Activated CD8-positive, alpha-beta T cell treated with anti-CD3 and anti-CD28 coated beads for 36 hours (primary cell): Measurements from ENCODE around the gene CCNA2. TPM values are rescaled to one million over a fixed set of nuclear protein-coding genes. Genes with fewer than 3 reads are reported as not detected.

ENCODE experiments used
- ATAC-seq: fragments of 200-7000 bp; cut with Tn5 transposase; one replicate; pipeline ENCODE4 v1.10.0; 2021; ENCODE audit warnings: mild to moderate bottlenecking, moderate library complexity
- CTCF ChIA-PET: fragments of 350-600 bp; sonication (Branson Sonifier 250); formaldehyde crosslinking; loops from one replicate; lab custom pipeline; 2021; ENCODE audit warnings: antibody characterized with exemption; lab: Charles Lee
- POLR2A ChIA-PET: fragments of 350-600 bp; sonication (Branson Sonifier 250); formaldehyde crosslinking; loops from one replicate; lab custom pipeline; 2021; ENCODE audit warnings: antibody characterized with exemption; lab: Charles Lee
- DNase-seq: peaks from one replicate; pipeline ENCODE4 v3.0.0-alpha.2; 2020
- H3K27ac Mint-ChIP-seq: one replicate; pipeline ENCODE4 v1.8.0; 2021; ENCODE audit warnings: mild to moderate bottlenecking, mixed read lengths
- H3K27me3 Mint-ChIP-seq: one replicate; pipeline ENCODE4 v1.8.0; 2021; ENCODE audit warnings: mixed read lengths
- H3K36me3 Mint-ChIP-seq: one replicate; pipeline ENCODE4 v1.8.0; 2021; ENCODE audit warnings: low read depth, mixed read lengths
- H3K4me1 Mint-ChIP-seq: one replicate; pipeline ENCODE4 v1.8.0; 2021; ENCODE audit warnings: low read depth, mixed read lengths
- H3K4me3 Mint-ChIP-seq: one replicate; pipeline ENCODE4 v1.8.0; 2021; ENCODE audit warnings: mild to moderate bottlenecking, moderate library complexity, mixed read lengths
- H3K9me3 Mint-ChIP-seq: one replicate; pipeline ENCODE4 v1.8.0; 2021; ENCODE audit warnings: mixed read lengths
- intact Hi-C: fragments of 100-400 bp; cut with micrococcal nuclease; formaldehyde crosslinking; loops from one replicate; pipeline ENCODE4 v1.10.0; 2022
- total RNA-seq, 2 experiments: library from RNA; stranded (reverse); gene quantifications; one replicate each; pipeline ENCODE4 v1.2.3, GENCODE V29; 2021
- TF ChIP-seq, protein P1 (sequence below): fragments of 200-600 bp; IDR thresholded peaks from one replicate; pipeline ENCODE4 v1.8.0; 2022; ENCODE audit warnings: antibody characterized with exemption, mild to moderate bottlenecking

Gene CCNA2
- total RNA-seq, 2 experiments from 2014 or later: 102 to 105 TPM

DNA sequence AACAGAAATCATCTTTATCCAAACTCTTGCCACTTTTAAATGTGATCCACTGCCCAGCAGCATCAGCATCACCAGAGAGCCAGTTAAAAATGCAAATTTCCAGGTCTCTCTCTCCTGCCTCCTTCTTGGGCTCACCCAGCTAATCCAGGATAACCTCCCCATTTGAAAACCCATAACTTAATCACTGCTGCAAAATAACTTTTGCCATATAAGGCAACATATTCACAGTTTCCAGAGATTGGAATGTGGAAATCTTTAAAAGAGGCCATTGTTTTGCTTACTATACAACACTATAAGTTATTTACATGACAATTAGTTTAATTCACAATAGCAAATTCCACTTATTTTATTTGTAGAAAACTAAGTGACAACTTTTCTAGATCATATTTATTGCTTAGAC, 27.4 kb downstream of the CCNA2 start:
- ATAC-seq (no peak), DNase-seq (no peak)
- TF ChIP-seq, protein P1, sequence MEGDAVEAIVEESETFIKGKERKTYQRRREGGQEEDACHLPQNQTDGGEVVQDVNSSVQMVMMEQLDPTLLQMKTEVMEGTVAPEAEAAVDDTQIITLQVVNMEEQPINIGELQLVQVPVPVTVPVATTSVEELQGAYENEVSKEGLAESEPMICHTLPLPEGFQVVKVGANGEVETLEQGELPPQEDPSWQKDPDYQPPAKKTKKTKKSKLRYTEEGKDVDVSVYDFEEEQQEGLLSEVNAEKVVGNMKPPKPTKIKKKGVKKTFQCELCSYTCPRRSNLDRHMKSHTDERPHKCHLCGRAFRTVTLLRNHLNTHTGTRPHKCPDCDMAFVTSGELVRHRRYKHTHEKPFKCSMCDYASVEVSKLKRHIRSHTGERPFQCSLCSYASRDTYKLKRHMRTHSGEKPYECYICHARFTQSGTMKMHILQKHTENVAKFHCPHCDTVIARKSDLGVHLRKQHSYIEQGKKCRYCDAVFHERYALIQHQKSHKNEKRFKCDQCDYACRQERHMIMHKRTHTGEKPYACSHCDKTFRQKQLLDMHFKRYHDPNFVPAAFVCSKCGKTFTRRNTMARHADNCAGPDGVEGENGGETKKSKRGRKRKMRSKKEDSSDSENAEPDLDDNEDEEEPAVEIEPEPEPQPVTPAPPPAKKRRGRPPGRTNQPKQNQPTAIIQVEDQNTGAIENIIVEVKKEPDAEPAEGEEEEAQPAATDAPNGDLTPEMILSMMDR: no peak
- intact Hi-C loops: no loop called here
- H3K36me3 Mint-ChIP-seq: no peaks in the 10 kb centered on the region
- H3K4me3 Mint-ChIP-seq: no peak overlapping the region
- no peak overlapping the region for H3K27ac Mint-ChIP-seq
- CTCF ChIA-PET: interaction anchor here (1.6 kb wide), 1 partner anchor 26 kb away, joined by 3 read pairs; no protein-coding TSS in a partner anchor
- H3K27me3 Mint-ChIP-seq: peaks cover 11% of the 10 kb centered on the region
- H3K4me1 Mint-ChIP-seq: peaks cover 31% of the 10 kb centered on the region
- POLR2A ChIA-PET: no interaction called here
- no peaks in the 10 kb centered on the region for H3K9me3 Mint-ChIP-seq

DNA sequence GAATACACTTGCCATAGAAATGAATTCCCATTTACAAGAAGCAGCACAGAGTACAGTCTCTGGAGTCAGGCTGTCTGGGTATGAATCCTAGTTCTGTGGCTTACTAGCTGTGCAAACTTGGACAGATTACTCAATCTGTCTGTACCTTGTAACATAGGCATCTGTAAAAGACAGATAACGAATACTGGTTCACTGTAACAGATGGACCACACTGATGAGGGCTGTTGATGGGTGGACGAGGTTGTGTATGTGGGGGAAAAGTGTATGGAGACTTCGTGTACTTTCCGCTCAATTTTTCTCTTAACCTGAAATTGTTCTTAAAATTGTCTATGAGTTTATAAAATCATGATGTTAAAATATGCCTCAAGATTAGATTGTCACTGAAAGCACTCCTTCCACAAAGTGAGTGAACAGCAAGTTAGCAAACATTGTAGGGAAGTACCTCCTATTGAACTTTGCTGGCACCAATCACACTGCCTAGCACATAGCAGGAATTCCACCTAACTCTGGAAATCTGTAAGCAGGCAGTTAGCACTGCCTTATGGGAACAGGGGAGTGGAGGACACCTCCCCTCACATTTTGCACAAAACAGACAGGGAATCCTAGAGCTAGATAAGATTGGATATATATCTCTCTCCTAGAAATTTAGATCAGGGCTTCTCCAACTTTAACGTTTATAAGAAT, 29.0 kb downstream of the CCNA2 start:
- H3K27me3 Mint-ChIP-seq: peaks cover 11% of the 10 kb centered on the region

DNA sequence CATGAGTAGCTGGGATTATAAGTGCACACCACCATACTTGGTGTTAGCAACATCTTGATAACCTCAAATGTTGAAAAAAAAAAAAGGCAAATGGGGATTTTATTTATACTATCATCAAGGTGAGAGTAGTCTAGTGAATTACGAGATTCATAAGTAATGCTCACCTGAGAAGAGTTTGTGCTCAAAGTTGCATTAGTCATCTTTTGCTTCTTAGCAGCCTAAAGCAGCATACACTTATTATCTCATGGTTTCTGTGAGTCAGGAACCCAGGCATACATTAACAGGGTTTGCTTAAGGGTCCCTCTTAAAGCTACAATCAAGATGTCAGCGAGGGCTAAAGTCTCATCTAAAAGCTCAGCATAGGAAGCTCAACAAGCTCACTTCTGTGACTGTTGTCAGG, 30.7 kb downstream of the CCNA2 start:
- ChIA-PET CTCF (no interaction called here), POLR2A (interaction anchor here (1.0 kb wide), 1 partner anchor 11 kb away, joined by 4 read pairs; no protein-coding TSS in a partner anchor)
- peaks cover 23% of the 10 kb centered on the region for H3K27me3 Mint-ChIP-seq

More for the DNA sequence above, 29.0 kb downstream of the CCNA2 start:
- intact Hi-C loops: no loop called here
- CTCF ChIA-PET: interaction anchor here (0.6 kb wide), 1 partner anchor 98 kb away, joined by 3 read pairs; the partner anchor contains the start of gene ANXA5
- Mint-ChIP-seq H3K36me3 (no peaks in the 10 kb centered on the region), H3K4me1 (peaks cover 18% of the 10 kb centered on the region), H3K9me3 (no peaks in the 10 kb centered on the region), H3K27ac (no peak overlapping the region), H3K4me3 (no peak overlapping the region)
- DNase-seq: no peak
- no peak for ATAC-seq
- TF ChIP-seq, protein P1: no peak
- POLR2A ChIA-PET: no interaction called here

DNA sequence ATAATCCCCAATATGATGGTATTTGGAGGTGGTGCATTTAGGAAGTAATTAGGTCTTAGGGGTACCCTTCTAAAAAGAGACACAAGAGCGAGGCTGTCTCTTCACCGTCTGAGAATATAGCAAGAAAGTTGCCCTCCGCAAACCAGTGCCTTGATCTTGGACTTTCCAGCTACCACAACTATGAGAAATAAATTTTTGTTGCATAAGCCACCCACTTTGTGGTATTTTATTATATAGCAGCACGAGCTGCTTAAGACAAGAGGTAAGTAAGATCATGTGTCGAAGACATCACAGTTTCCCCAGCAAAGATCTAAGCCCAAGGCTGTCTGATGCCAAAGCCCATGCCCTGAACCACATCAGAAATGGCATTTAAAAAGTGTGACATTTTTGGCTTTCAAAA, 32.2 kb downstream of the CCNA2 start:
- TF ChIP-seq, protein P1: no peak
- Mint-ChIP-seq H3K27me3 (peaks cover 25% of the 10 kb centered on the region), H3K27ac (no peak overlapping the region), H3K4me3 (no peak overlapping the region), H3K36me3 (no peaks in the 10 kb centered on the region), H3K4me1 (peaks cover 14% of the 10 kb centered on the region), H3K9me3 (no peaks in the 10 kb centered on the region)
- no peak for DNase-seq
- ChIA-PET POLR2A (no interaction called here), CTCF (no interaction called here)
- intact Hi-C loops: no loop called here
- ATAC-seq: no peak

More for the DNA sequence above, 30.7 kb downstream of the CCNA2 start:
- no peak overlapping the region for H3K4me3 Mint-ChIP-seq
- TF ChIP-seq, protein P1: no peak
- DNase-seq (no peak), ATAC-seq (no peak)
- H3K36me3 Mint-ChIP-seq: no peaks in the 10 kb centered on the region
- no peaks in the 10 kb centered on the region for H3K9me3 Mint-ChIP-seq
- no peak overlapping the region for H3K27ac Mint-ChIP-seq
- peaks cover 14% of the 10 kb centered on the region for H3K4me1 Mint-ChIP-seq
- intact Hi-C loops: no loop called here

DNA sequence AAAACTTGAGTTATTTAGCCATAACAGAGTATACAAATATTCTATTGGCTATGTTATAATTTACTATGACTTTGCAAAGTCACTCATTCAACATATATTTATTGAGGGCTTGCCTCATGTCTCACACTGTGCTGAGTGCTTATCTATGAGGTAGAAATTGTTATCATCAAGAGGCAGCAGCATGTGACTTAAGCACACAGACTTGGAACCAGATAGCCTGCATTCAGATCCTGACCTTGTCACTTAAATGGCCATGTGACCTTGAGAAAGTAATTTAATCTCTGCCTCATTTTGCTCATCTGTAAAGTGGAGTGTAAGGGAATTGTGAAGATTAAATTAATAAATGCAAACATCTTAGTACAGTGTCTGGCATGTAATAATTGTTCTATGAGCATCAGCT, 32.7 kb downstream of the CCNA2 start:
- intact Hi-C loops: no loop called here
- Mint-ChIP-seq H3K36me3 (no peaks in the 10 kb centered on the region), H3K4me3 (no peak overlapping the region), H3K27ac (no peak overlapping the region), H3K4me1 (peaks cover 12% of the 10 kb centered on the region), H3K9me3 (no peaks in the 10 kb centered on the region), H3K27me3 (peaks cover 25% of the 10 kb centered on the region)
- TF ChIP-seq, protein P1: no peak
- POLR2A ChIA-PET: no interaction called here
- no peak for DNase-seq
- ATAC-seq: no peak
- CTCF ChIA-PET: no interaction called here
